Panc1 (cell line): ENCODE results near the gene EVX2.

Source experiments
- SIN3A ChIP-seq: IDR thresholded peaks from 2 replicates; pipeline ENCODE4 v1.6.1; 2012; ENCODE audit warnings: low read depth, mild to moderate bottlenecking, low read length, moderate library complexity, borderline replicate concordance; ENCODE audit not compliant: insufficient read depth
- TCF7L2 ChIP-seq: IDR thresholded peaks from 2 replicates; pipeline ENCODE4 v1.6.1; 2011; ENCODE audit warnings: mild to moderate bottlenecking, low read depth, low read length, inconsistent platforms
- TF ChIP-seq, protein P1 (sequence below): fragments of 450-650 bp; IDR thresholded peaks from 2 replicates; pipeline ENCODE4 v1.5.1; 2017; ENCODE audit warnings: mild to moderate bottlenecking

DNA sequence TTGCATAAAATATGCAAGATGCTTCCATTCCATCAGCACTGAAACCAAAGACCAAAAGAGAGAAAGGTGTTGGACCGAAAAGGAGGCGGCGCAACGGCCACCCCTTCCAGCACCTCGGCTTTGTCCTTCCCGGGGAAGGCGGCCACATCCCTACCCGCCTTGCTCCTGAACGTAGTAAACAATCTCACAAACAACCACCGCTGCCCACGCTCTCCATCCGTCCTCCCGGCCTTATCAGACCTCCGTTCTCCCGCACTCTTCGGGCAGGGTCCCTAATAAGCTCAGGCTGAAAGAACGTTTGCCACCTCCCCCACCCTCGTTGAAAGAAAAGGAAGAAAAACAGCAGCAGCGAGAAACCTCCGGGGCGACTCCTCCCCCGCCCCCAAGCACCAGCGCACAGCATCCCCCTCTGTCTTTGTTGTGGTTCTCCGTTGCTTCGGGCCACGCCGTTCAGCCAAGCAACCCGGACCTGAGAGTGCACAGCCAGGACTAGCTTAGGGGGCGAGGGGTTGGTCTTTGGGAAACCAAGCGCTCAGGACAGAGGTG is 4.4 kb downstream of the EVX2 start:
- TF ChIP-seq, protein P1, sequence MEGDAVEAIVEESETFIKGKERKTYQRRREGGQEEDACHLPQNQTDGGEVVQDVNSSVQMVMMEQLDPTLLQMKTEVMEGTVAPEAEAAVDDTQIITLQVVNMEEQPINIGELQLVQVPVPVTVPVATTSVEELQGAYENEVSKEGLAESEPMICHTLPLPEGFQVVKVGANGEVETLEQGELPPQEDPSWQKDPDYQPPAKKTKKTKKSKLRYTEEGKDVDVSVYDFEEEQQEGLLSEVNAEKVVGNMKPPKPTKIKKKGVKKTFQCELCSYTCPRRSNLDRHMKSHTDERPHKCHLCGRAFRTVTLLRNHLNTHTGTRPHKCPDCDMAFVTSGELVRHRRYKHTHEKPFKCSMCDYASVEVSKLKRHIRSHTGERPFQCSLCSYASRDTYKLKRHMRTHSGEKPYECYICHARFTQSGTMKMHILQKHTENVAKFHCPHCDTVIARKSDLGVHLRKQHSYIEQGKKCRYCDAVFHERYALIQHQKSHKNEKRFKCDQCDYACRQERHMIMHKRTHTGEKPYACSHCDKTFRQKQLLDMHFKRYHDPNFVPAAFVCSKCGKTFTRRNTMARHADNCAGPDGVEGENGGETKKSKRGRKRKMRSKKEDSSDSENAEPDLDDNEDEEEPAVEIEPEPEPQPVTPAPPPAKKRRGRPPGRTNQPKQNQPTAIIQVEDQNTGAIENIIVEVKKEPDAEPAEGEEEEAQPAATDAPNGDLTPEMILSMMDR: no peak
- TF ChIP-seq TCF7L2: no peak
- no peak for TF ChIP-seq SIN3A
